Measurements from ENCODE around the gene KIF3B.

DNA sequence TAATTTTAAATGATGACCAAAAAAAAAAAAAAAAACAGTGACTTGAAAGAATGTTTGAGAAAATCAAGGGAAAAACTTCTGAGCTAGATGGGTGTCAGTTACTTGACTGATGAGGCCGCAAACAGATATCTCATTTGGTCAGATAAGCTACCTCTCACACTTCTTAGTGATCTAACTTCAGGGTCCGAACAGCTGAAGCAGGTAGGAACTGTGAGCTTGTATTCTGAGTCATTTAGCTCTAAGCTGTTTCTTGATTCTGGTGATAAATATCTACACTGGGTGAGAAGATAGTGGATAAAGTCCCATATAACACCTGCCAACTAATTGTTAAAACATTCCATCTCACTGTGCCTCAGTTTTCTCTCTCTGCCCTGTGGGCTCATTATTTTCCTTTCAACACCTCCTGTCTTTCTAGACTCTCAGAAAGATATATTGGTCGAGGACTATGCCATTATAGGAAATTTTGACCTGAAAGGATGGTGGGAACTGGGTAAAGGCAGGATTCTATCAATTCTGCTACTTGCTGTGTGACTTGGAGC lies 7.7 kb downstream of the KIF3B start:
- TF ChIP-seq, protein P1, sequence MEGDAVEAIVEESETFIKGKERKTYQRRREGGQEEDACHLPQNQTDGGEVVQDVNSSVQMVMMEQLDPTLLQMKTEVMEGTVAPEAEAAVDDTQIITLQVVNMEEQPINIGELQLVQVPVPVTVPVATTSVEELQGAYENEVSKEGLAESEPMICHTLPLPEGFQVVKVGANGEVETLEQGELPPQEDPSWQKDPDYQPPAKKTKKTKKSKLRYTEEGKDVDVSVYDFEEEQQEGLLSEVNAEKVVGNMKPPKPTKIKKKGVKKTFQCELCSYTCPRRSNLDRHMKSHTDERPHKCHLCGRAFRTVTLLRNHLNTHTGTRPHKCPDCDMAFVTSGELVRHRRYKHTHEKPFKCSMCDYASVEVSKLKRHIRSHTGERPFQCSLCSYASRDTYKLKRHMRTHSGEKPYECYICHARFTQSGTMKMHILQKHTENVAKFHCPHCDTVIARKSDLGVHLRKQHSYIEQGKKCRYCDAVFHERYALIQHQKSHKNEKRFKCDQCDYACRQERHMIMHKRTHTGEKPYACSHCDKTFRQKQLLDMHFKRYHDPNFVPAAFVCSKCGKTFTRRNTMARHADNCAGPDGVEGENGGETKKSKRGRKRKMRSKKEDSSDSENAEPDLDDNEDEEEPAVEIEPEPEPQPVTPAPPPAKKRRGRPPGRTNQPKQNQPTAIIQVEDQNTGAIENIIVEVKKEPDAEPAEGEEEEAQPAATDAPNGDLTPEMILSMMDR (IDR thresholded peaks at IDR 0.05), result no peak
- TF ChIP-seq POLR2A (IDR thresholded peaks at IDR 0.05), result no peak
